C1 segment of cervical spinal cord (tissue), 14 donors: Measurements from ENCODE around the gene TAS2R3.

Experiments used
- DNase-seq, 14 donors: peaks; one replicate each; lab custom pipeline; 2025; lab: John Stamatoyannopoulos, UW

Gene TAS2R3

DNA sequence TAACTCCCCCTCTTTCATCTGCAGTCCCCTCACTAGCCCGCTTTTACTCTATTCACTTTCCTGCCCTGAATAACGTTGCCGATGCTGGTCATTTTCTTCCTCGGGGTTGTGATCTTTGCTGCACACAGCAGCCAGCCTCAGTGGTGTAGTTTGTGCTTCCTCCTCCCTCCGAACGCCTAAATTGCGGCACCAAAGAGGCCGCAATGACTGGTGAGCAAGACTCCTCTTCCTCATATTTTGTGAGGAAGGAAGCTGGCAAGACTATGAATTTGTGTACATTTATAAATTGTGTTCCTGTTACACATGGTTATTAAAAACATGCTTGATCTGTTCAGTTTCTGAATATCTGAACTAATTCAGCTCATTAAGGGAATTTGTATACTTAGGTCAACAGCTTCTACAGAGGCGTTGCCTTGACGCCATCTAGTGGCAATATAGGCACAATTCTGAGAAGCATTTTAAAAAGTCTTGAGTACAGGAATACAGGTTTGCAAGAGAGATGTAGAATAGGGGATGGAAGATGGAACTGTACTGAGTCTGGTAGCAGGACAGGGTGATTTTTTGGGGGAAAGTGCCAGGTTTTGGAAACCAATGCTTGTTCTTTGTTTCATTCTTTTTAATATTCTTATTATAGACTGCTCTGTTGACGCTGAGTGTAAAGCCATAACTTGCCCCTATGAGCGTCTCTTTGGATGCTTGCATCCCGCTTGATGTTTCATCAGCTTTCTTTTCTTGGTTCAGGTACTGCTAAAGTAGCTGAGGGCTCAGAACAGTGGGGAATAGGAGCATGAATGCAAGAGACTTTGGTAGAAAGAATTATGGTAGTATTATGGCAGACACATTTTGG lies 22.0 kb downstream of the TAS2R3 start:
- DNase-seq: peak in 1 of 14 donors; percentile 1

DNA sequence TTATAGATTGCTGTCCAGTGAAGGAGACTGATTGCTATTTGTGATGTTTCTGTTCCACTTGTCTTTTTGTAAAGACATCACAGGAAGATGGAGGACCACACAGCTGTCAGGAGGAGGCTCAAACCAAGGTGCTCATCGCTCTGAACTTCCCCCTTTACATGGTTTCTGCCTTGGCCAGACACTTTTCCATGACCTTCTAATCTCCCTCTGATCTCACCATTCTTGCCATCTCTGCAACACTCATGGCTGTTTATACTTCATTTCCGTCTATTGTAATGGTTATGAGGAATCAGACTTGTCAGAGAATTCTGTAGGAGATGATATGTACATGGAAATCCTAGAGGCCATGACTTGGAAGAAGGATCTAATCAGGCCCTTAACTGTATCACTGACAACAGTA lies 24.4 kb downstream of the TAS2R3 start:
- DNase-seq: no peak

DNA sequence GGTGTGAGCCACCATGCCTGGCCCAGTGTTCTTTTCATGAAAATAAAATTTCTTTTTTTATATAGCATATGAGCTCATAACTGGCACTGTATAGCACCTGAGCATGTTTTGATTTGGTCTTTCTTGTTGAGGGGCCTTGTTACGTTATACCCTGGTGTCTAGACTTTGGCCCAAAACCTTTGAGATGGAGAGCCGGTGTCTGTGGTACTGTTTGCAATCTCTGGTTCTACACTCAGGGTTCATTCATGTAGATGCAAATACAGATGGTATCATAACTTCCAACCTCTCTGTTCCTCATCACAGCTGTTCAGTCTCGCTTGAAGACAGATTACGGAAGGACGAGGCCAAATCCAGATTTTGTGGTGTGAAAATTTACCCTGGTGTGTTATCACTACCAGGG lies 26.0 kb downstream of the TAS2R3 start, which contains the start of gene TAS2R5:
TAS2R5 (plus strand) TSS at position 301 of the 400 bp plus-strand sequence. CDS start 145 bp downstream, outside the sequence.
- no peak for DNase-seq

DNA sequence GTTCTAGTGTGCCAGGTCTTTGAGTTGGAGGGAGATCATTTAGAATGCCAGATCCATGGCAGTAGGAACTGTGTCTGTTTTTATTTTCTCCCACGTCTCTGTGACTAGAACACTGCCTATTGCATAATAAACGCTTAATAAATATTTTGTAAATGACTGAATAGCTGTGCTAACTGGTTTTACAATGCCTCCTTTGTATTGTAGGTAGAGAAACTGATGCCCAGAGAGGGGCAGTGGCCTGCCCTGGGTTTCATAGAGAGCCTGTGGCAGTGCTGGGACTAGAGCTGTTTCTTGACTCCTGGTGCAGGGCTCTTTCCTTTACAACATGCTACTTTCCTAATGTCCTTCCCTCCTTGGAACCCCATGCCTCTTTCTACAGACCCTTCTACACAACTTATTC lies 28.6 kb downstream of the TAS2R3 start:
- no peak for DNase-seq
